Vagina (tissue), 2 donors: ENCODE results near the gene BCAS1.

Experiments used
- CTCF ChIP-seq, 3 experiments: fragments of 450-650 bp in 2 of 3; fragments of 200-600 bp in 1 of 3; sonication (generic) in 1 of 3; IDR thresholded peaks; one replicate each; pipeline ENCODE4 v1.5.1; 2017 to 2019; ENCODE audit warnings: antibody characterized with exemption in 3 of 3, mild to moderate bottlenecking in 2 of 3, moderate library complexity in 2 of 3
- POLR2A ChIP-seq, 2 donors: fragments of 450-650 bp; IDR thresholded peaks; one replicate each; pipeline ENCODE4 v1.6.1; 2017; ENCODE audit warnings: antibody characterized with exemption in 2 of 2, mild to moderate bottlenecking in 2 of 2, moderate library complexity in 2 of 2

- TF ChIP-seq POLR2A (IDR thresholded peaks at IDR 0.05) (no peak), CTCF (IDR thresholded peaks at IDR 0.05) (no peak)
Measured at GRCh38 chr20:53917145-53918019, 153.0 kb downstream of the BCAS1 start.
